Brain pericyte (primary cell): ENCODE measurements around the gene CYTH3.

Source experiments
- DNase-seq: peaks from one replicate; pipeline ENCODE4 v3.0.0-alpha.2; 2012; ENCODE audit warnings: low read depth, low spot score

Gene CYTH3

GRCh38 chr7:6256677-6257535 is 15.5 kb downstream of the CYTH3 start:
- no peak for DNase-seq

GRCh38 chr7:6256109-6256483 is 16.3 kb downstream of the CYTH3 start:
- DNase-seq: no peak

- DNase-seq: no peak
Measured at GRCh38 chr7:6254866-6255265, 17.6 kb downstream of the CYTH3 start.

GRCh38 chr7:6252748-6253147 is 19.7 kb downstream of the CYTH3 start:
- no peak for DNase-seq

GRCh38 chr7:6252341-6252746 is 20.1 kb downstream of the CYTH3 start:
- no peak for DNase-seq

GRCh38 chr7:6251653-6252052 is 20.8 kb downstream of the CYTH3 start:
- DNase-seq: no peak

GRCh38 chr7:6250364-6250833 is 22.0 kb downstream of the CYTH3 start:
- no peak for DNase-seq

- DNase-seq: no peak
Measured at GRCh38 chr7:6249043-6249442, 23.4 kb downstream of the CYTH3 start.

- no peak for DNase-seq
Measured at GRCh38 chr7:6248581-6248980, 23.8 kb downstream of the CYTH3 start.

GRCh38 chr7:6246251-6246917 is 26.0 kb downstream of the CYTH3 start:
- DNase-seq: no peak

GRCh38 chr7:6244021-6244420 is 28.4 kb downstream of the CYTH3 start:
- no peak for DNase-seq

- no peak for DNase-seq
Measured at GRCh38 chr7:6243168-6243567, 29.3 kb downstream of the CYTH3 start.

GRCh38 chr7:6242561-6242960 is 29.9 kb downstream of the CYTH3 start:
- DNase-seq: no peak

GRCh38 chr7:6241607-6241973 is 30.8 kb downstream of the CYTH3 start:
- no peak for DNase-seq

GRCh38 chr7:6238309-6238925 is 34.0 kb downstream of the CYTH3 start:
- DNase-seq: no peak

GRCh38 chr7:6237730-6238129 is 34.7 kb downstream of the CYTH3 start:
- DNase-seq: no peak

GRCh38 chr7:6237011-6237410 is 35.4 kb downstream of the CYTH3 start:
- DNase-seq: no peak

GRCh38 chr7:6235029-6235871 is 37.2 kb downstream of the CYTH3 start:
- no peak for DNase-seq

- no peak for DNase-seq
Measured at GRCh38 chr7:6234384-6234783, 38.0 kb downstream of the CYTH3 start.

GRCh38 chr7:6232534-6232933 is 39.9 kb downstream of the CYTH3 start:
- DNase-seq: no peak

GRCh38 chr7:6232116-6232515 is 40.3 kb downstream of the CYTH3 start:
- no peak for DNase-seq

GRCh38 chr7:6231184-6231583 is 41.2 kb downstream of the CYTH3 start:
- no peak for DNase-seq
